ENCODE measurements around the gene VTI1A. TPM values are rescaled to one million over a fixed set of nuclear protein-coding genes. Genes with fewer than 3 reads are reported as not detected.

The VTI1A gene
- total and polyA plus RNA-seq, 9 of the 15 experiments (the other 6 are each of a cell fraction or from before 2014, with no cell fraction given) = 9.3 to 21.4 (median 16.0) TPM

- TF ChIP-seq ZBTB34 (CRISPR knock-in tag; IDR thresholded peaks at IDR 0.05) (no peak), RAD51 (IDR thresholded peaks at IDR 0.05; ENCODE audit: borderline replicate concordance, low read depth) (peak; percentile 90), CEBPB (tag; IDR thresholded peaks at IDR 0.05) (peak; percentile 78), MAFF (IDR thresholded peaks at IDR 0.05; ENCODE audit: low read length) (no peak), ATF3 (IDR thresholded peaks at IDR 0.05) (peak; percentile 27; the same call in 1 of the 2 replicates), ATF3 (CRISPR knock-in tag; conservative IDR thresholded peaks at IDR 0.05) (no peak), ZNF239 (CRISPR knock-in tag; IDR thresholded peaks at IDR 0.05) (no peak), TOE1 (IDR thresholded peaks at IDR 0.05; ENCODE audit: borderline replicate concordance) (peak; percentile 93), TOE1 (CRISPR knock-in tag; IDR thresholded peaks at IDR 0.05; ENCODE audit: borderline replicate concordance, low read depth) (no peak), TCF3 (CRISPR knock-in tag; IDR thresholded peaks at IDR 0.05) (no peak; the same call in none of the 2 replicates), DPF2 (IDR thresholded peaks at IDR 0.05) (peak; percentile 73; the same call in 1 of the 2 replicates), NCOR1 (IDR thresholded peaks at IDR 0.05) (peak; percentile 22; the same call in 1 of the 2 replicates), ELF4 (CRISPR knock-in tag; IDR thresholded peaks at IDR 0.05) (no peak), RCOR1 (IDR thresholded peaks at IDR 0.05; ENCODE audit: borderline replicate concordance in 1 of 2, low read depth in 2 of 2, low read length in 2 of 2) (peak in 1 of 2 experiments; percentile 81; a peak in 2 of 4 replicates), BRD9 (IDR thresholded peaks at IDR 0.05; ENCODE audit: low read depth, partially characterized antibody) (no peak), NR2C2 (CRISPR knock-in tag; IDR thresholded peaks at IDR 0.05) (no peak), NR2C2 (tag; IDR thresholded peaks at IDR 0.05) (no peak), CBFA2T2 (conservative IDR thresholded peaks at IDR 0.05) (peak; percentile 57), C11orf30 (IDR thresholded peaks at IDR 0.05; ENCODE audit: low read depth) (no peak), RFX5 (IDR thresholded peaks at IDR 0.05; ENCODE audit: low read depth, low read length) (no peak), PRDM10 (IDR thresholded peaks at IDR 0.05; ENCODE audit: partially characterized antibody) (peak; percentile 13), CBFA2T3 (IDR thresholded peaks at IDR 0.05) (peak; percentile 41; the same call in 1 of the 2 replicates), SPI1 (IDR thresholded peaks at IDR 0.05; ENCODE audit: borderline replicate concordance, low read depth, low read length) (peak; percentile 64), HDAC2 (IDR thresholded peaks at IDR 0.05) (peak; percentile 36; the same call in 1 of the 2 replicates), ESRRA (IDR thresholded peaks at IDR 0.05; ENCODE audit: borderline replicate concordance, low read depth) (peak; percentile 96), ZFX (CRISPR knock-in tag; IDR thresholded peaks at IDR 0.05) (peak; percentile 44; the same call in 1 of the 2 replicates), ARID1B (IDR thresholded peaks at IDR 0.05) (peak; percentile 66)
Measured at GRCh38 chr10:112843623-112844022, 396.6 kb downstream of the VTI1A start (continued).

Measured in K562 (cell line).